Calu3 (cell line): ENCODE results near the gene NELFB. TPM values are rescaled to one million over a fixed set of nuclear protein-coding genes. Genes with fewer than 3 reads are reported as not detected.

Source experiments
- BruUV-seq: library from RNA; stranded (reverse); fragments of 400-500 nt; replicated peaks from 2 replicates; lab custom pipeline; 2021; lab: Mats Ljungman, UMichigan
- CTCF ChIA-PET: fragments of 300-600 bp; sonication (Branson Sonifier 250); formaldehyde crosslinking; loops from one replicate; lab custom pipeline; 2022; ENCODE audit warnings: antibody characterized with exemption; lab: Charles Lee
- DNase-seq: peaks from one replicate; pipeline ENCODE4 v3.0.0; 2022
- H3K27ac Mint-ChIP-seq: one replicate; pipeline ENCODE4 v1.8.0; 2022; ENCODE audit warnings: mixed read lengths; ENCODE audit not compliant: unreplicated experiment
- H3K27me3 Mint-ChIP-seq: one replicate; pipeline ENCODE4 v1.8.0; 2022; ENCODE audit warnings: mixed read lengths; ENCODE audit not compliant: unreplicated experiment
- H3K36me3 Mint-ChIP-seq: one replicate; pipeline ENCODE4 v1.8.0; 2022; ENCODE audit warnings: mild to moderate bottlenecking, moderate library complexity, mixed read lengths; ENCODE audit not compliant: insufficient read depth, unreplicated experiment
- H3K4me1 Mint-ChIP-seq: one replicate; pipeline ENCODE4 v1.8.0; 2022; ENCODE audit warnings: mild to moderate bottlenecking, low read depth, mixed read lengths; ENCODE audit not compliant: unreplicated experiment
- H3K4me3 Mint-ChIP-seq: one replicate; pipeline ENCODE4 v1.8.0; 2022; ENCODE audit warnings: mild to moderate bottlenecking, low read depth, moderate library complexity, mixed read lengths; ENCODE audit not compliant: unreplicated experiment
- H3K9me3 Mint-ChIP-seq: one replicate; pipeline ENCODE4 v1.8.0; 2022; ENCODE audit warnings: low read depth, mixed read lengths; ENCODE audit not compliant: unreplicated experiment
- intact Hi-C: fragments of 100-400 bp; cut with micrococcal nuclease; formaldehyde crosslinking; loops from one replicate; pipeline ENCODE4 v1.10.0; 2022; ENCODE audit not compliant: unreplicated experiment
- total RNA-seq: library from RNA; stranded (reverse); gene quantifications from 2 replicates; pipeline ENCODE4 v1.2.3, GENCODE V29; 2022
- TF ChIP-seq, protein P1 (sequence below): fragments of 200-600 bp; IDR thresholded peaks from one replicate; pipeline ENCODE4 v1.8.0; 2022; ENCODE audit warnings: antibody characterized with exemption; ENCODE audit not compliant: unreplicated experiment

NELFB gene
- total RNA-seq, 1 experiment from 2014 or later: 43.5 TPM

DNA sequence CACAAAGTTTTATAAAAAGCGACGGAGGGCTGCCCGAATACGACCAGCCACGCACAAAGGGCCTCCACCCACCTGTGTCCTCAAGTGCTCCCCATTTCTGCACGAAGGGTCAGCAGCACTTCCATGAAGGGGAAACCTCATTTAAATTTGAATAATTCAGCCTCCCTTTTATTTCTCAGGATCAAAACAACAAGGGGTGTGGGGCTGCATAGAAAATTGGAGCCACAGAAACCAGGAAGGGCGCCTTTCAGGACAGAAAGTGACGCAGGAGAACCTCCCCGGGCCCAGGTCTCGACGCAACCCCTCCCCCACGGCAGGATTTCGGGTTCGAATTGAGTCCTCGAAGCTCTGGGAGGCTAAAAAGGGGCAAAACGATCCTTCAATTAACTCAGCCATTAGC lies 44.8 kb downstream of the NELFB start:
- no peak for DNase-seq
- TF ChIP-seq, protein P1, sequence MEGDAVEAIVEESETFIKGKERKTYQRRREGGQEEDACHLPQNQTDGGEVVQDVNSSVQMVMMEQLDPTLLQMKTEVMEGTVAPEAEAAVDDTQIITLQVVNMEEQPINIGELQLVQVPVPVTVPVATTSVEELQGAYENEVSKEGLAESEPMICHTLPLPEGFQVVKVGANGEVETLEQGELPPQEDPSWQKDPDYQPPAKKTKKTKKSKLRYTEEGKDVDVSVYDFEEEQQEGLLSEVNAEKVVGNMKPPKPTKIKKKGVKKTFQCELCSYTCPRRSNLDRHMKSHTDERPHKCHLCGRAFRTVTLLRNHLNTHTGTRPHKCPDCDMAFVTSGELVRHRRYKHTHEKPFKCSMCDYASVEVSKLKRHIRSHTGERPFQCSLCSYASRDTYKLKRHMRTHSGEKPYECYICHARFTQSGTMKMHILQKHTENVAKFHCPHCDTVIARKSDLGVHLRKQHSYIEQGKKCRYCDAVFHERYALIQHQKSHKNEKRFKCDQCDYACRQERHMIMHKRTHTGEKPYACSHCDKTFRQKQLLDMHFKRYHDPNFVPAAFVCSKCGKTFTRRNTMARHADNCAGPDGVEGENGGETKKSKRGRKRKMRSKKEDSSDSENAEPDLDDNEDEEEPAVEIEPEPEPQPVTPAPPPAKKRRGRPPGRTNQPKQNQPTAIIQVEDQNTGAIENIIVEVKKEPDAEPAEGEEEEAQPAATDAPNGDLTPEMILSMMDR: no peak
- Mint-ChIP-seq H3K27ac (peak overlapping the region; percentile 85), H3K27me3 (no peaks in the 10 kb centered on the region), H3K4me3 (peak overlapping the region; percentile 81), H3K4me1 (peaks cover 13% of the 10 kb centered on the region), H3K9me3 (no peaks in the 10 kb centered on the region), H3K36me3 (peaks cover 56% of the 10 kb centered on the region)
- BruUV-seq: TSS peak; percentile 86
- CTCF ChIA-PET: no interaction called here
- intact Hi-C loops: loop anchor here (10.0 kb wide), 1 partner anchor 115 kb away; no protein-coding TSS in a partner anchor

DNA sequence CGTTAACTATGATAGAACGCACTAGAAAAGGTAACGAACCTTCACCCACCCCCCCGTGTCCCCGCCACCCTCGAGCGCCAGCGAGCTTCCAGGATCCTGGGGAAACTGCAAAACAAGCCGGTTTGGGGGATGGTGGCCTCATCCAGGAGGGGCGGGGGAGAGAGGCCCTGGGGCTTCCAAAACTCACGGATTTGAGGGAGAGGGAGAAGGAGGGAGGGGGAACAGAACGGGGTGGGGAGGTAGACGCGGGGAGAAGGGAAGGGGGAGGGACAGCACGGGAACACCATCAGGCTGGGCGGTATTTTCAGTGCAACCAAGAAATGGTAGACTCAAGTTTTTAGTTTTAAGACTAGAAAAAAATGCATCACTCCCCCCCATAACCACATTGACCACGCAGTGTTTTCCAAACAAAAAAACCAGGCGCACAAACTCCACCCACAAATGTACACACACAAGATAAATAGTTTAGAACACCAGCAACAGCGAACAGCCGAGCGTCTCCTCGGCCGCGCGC lies 45.5 kb downstream of the NELFB start:
- intact Hi-C loops: no loop called here
- no peaks in the 10 kb centered on the region for H3K27me3 Mint-ChIP-seq
- H3K9me3 Mint-ChIP-seq: no peaks in the 10 kb centered on the region
- TF ChIP-seq, protein P1: no peak
- peak overlapping the region; percentile 81 for H3K4me3 Mint-ChIP-seq
- no peak for DNase-seq
- H3K27ac Mint-ChIP-seq: peak overlapping the region; percentile 71
- no TSS peak for BruUV-seq
- H3K36me3 Mint-ChIP-seq: peaks cover 56% of the 10 kb centered on the region
- H3K4me1 Mint-ChIP-seq: peaks cover 13% of the 10 kb centered on the region
- CTCF ChIA-PET: no interaction called here

DNA sequence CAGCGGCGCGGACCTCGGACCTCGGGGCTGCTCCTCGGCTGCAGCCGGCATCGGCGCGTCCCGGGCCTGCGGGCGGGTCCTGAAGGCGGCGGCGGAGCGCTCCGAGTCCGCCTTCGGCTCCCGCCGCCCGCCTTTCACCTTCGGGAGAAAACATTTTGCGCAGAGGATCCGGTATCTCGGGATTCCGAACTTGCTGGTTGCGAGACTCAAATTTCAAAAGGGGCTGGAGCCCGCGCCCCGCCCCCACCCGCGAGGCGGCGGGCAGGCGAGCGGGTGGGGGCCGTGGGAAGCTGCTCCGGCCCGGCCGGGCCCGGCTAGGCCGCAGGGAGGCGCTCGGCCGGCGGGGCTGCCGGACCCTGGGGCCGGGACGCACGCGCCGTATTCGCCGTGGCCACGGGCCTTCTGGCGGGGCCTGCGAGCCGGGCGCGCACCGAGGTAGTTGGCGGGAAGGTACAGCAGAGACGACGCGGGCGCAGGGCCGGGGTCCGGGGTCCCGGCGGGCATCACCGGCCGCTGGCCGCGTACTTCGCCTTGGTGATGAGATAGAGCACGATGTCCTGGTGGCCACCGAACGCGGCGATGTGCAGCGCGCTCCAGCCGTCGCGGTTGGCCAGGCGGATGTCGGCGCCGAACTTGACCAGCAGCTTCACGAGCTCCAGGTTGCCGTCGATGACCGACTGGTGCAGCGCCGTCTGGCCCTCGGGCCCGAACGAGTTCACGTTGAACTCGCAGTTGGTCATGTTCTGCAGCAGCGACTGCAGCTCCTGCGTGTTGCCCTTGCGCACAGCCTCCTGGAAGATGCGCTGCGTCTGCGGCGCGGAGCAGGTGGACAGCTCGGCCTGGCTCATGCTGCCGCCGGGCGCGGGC lies 46.2 kb downstream of the NELFB start:
- intact Hi-C loops: no loop called here
- CTCF ChIA-PET: interaction anchor here (0.6 to 1.2 kb wide), 5 partner anchors 14 to 250 kb away, joined by 3 to 7 read pairs (median 3); partner anchors contain the start of genes ENTPD8 and MRPL41
- no peaks in the 10 kb centered on the region for H3K27me3 Mint-ChIP-seq

DNA sequence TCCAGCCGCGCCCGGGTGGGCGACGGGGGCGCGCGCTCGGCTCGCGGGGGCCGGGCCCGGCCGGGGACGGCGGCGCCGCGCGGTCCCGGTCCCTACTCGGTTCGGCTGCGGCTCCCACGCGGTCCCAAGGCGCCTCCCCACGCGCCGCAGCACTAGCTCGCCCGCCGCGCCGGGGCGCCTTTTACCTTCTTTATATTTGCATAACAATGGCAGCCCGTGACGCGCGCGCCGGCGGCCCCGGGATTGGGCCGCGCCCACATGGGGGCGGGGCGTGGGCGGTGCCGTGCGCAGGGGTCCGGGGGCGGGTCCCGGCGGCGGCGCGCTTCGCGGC lies 47.0 kb downstream of the NELFB start, which contains the start of gene NRARP:
Gene NRARP (minus strand): TSS at position 154 of the 331 bp plus-strand sequence. CDS start 343 bp downstream, outside the sequence.
- H3K4me3 Mint-ChIP-seq: peak within 1 kb of the TSS; percentile 81
- no peaks in the 10 kb centered on the region for H3K27me3 Mint-ChIP-seq
- peaks cover 45% of the 10 kb centered on the region for H3K36me3 Mint-ChIP-seq
- peak; percentile 90 for DNase-seq
- CTCF ChIA-PET: interaction anchor here (0.6 to 1.2 kb wide), 5 partner anchors 15 to 250 kb away, joined by 3 to 7 read pairs (median 3); partner anchors contain the start of genes ENTPD8, MRPL41 and TOR4A
- peaks cover 4% of the 10 kb centered on the region for H3K4me1 Mint-ChIP-seq
- H3K9me3 Mint-ChIP-seq: no peaks in the 10 kb centered on the region
- no peak within 1 kb of the TSS for H3K27ac Mint-ChIP-seq
- intact Hi-C loops: no loop called here
- TF ChIP-seq, protein P1: no peak
- BruUV-seq: no TSS peak

More for the DNA sequence above, 46.2 kb downstream of the NELFB start:
- Mint-ChIP-seq H3K4me1 (peaks cover 11% of the 10 kb centered on the region), H3K4me3 (peak overlapping the region; percentile 81), H3K9me3 (no peaks in the 10 kb centered on the region), H3K36me3 (peaks cover 52% of the 10 kb centered on the region), H3K27ac (peak overlapping the region; percentile 71)
- BruUV-seq: no TSS peak
- TF ChIP-seq, protein P1: no peak
- DNase-seq: peak; percentile 56
